HG03565 (cell line): ENCODE data around the gene LRPAP1.
"Not testable (repeated sequence)": the region's sequence is repeated elsewhere in the genome, so short reads cannot be mapped to it uniquely, and the experiment has no call there.

Source experiments
- ATAC-seq: cut with Tn5 transposase; IDR thresholded peaks from one replicate; pipeline ENCODE4 v1.9.1; 2021; ENCODE audit warnings: mild to moderate bottlenecking, moderate library complexity; ENCODE audit not compliant: unreplicated experiment

The LRPAP1 gene

GRCh38 chr4:3562127-3562526 is 29.9 kb upstream of the LRPAP1 start:
- not testable (repeated sequence) for ATAC-seq

GRCh38 chr4:3560465-3560864 is 28.2 kb upstream of the LRPAP1 start:
- ATAC-seq = not testable (repeated sequence)

GRCh38 chr4:3559381-3560290 is 27.4 kb upstream of the LRPAP1 start:
- not testable (repeated sequence) for ATAC-seq

- ATAC-seq = not testable (repeated sequence)
Observed at GRCh38 chr4:3558514-3558836, 26.3 kb upstream of the LRPAP1 start.

GRCh38 chr4:3557676-3558513 is 25.7 kb upstream of the LRPAP1 start:
- not testable (repeated sequence) for ATAC-seq

- ATAC-seq = not testable (repeated sequence)
Observed at GRCh38 chr4:3557088-3557492, 24.9 kb upstream of the LRPAP1 start.

GRCh38 chr4:3556244-3556867 is 24.1 kb upstream of the LRPAP1 start:
- not testable (repeated sequence) for ATAC-seq

GRCh38 chr4:3555459-3556070 is 23.3 kb upstream of the LRPAP1 start:
- not testable (repeated sequence) for ATAC-seq

GRCh38 chr4:3551366-3551765 is 19.1 kb upstream of the LRPAP1 start:
- not testable (repeated sequence) for ATAC-seq

GRCh38 chr4:3550792-3551325 is 18.6 kb upstream of the LRPAP1 start:
- not testable (repeated sequence) for ATAC-seq

GRCh38 chr4:3550041-3550440 is 17.8 kb upstream of the LRPAP1 start:
- ATAC-seq = not testable (repeated sequence)

GRCh38 chr4:3549694-3550001 is 17.4 kb upstream of the LRPAP1 start:
- not testable (repeated sequence) for ATAC-seq

- not testable (repeated sequence) for ATAC-seq
Observed at GRCh38 chr4:3548991-3549693, 16.9 kb upstream of the LRPAP1 start.

- ATAC-seq = not testable (repeated sequence)
Observed at GRCh38 chr4:3546721-3547120, 14.5 kb upstream of the LRPAP1 start.

GRCh38 chr4:3545351-3545750 is 13.1 kb upstream of the LRPAP1 start:
- not testable (repeated sequence) for ATAC-seq

- ATAC-seq = not testable (repeated sequence)
Observed at GRCh38 chr4:3544259-3545025, 12.2 kb upstream of the LRPAP1 start.

GRCh38 chr4:3543415-3543814 is 11.2 kb upstream of the LRPAP1 start:
- not testable (repeated sequence) for ATAC-seq

- ATAC-seq = not testable (repeated sequence)
Observed at GRCh38 chr4:3538906-3539305, 6.7 kb upstream of the LRPAP1 start.

- not testable (repeated sequence) for ATAC-seq
Observed at GRCh38 chr4:3535812-3536211, 3.6 kb upstream of the LRPAP1 start.
